DOHH2 (cell line): Measurements from ENCODE around the gene EML4.

Source experiments
- EZH2phosphoT487 ChIP-seq: fragments of 200-600 bp; sonication (generic); IDR thresholded peaks from 2 replicates; pipeline ENCODE4 v1.6.1; 2017; ENCODE audit warnings: borderline replicate concordance, mild to moderate bottlenecking, antibody characterized with exemption, low read length, moderate library complexity, mixed read lengths
- TF ChIP-seq, protein P1 (sequence below): fragments of 200-600 bp; sonication (generic); IDR thresholded peaks from one replicate; pipeline ENCODE4 v1.5.1; 2014; ENCODE audit warnings: antibody characterized with exemption, mild to moderate bottlenecking, low read depth, low read length; ENCODE audit not compliant: poor library complexity, severe bottlenecking

DNA sequence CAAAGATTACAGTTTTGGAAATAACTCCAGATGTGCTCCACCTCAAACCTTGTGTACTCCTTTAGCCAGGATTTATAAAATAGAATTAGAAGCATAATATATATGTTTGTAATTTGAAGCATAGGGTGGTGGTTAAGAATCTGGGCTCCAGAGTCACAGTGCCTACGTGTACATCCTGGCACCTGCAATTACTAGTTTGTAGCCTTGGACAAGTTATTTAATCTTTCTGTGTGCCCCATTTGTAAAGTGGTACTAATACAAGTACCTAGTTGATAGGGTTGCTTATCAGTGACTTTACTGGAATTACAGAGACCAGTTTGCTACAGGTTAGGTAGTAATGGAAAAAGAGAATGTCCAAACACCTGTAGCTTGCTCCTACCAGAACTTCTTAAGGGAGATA is 28.6 kb downstream of the EML4 start:
- TF ChIP-seq, protein P1, sequence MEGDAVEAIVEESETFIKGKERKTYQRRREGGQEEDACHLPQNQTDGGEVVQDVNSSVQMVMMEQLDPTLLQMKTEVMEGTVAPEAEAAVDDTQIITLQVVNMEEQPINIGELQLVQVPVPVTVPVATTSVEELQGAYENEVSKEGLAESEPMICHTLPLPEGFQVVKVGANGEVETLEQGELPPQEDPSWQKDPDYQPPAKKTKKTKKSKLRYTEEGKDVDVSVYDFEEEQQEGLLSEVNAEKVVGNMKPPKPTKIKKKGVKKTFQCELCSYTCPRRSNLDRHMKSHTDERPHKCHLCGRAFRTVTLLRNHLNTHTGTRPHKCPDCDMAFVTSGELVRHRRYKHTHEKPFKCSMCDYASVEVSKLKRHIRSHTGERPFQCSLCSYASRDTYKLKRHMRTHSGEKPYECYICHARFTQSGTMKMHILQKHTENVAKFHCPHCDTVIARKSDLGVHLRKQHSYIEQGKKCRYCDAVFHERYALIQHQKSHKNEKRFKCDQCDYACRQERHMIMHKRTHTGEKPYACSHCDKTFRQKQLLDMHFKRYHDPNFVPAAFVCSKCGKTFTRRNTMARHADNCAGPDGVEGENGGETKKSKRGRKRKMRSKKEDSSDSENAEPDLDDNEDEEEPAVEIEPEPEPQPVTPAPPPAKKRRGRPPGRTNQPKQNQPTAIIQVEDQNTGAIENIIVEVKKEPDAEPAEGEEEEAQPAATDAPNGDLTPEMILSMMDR, result no peak
- TF ChIP-seq EZH2phosphoT487, result no peak
